Upper lobe of left lung (tissue), 4 donors: ENCODE results near the gene ZMPSTE24.

Experiments used
- CTCF ChIP-seq, 6 experiments: fragments of 450-650 bp in 4 of 6; fragments of 200-600 bp in 2 of 6; sonication (generic) in 2 of 6; IDR thresholded peaks; one replicate each; pipeline ENCODE4 v1.5.1; 2016 to 2019; ENCODE audit warnings: antibody characterized with exemption in 6 of 6
- POLR2AphosphoS5 ChIP-seq, 2 donors: sonication (generic); formaldehyde crosslinking; IDR thresholded peaks; one replicate each; pipeline ENCODE4 v1.5.1; 2017; ENCODE audit warnings: antibody characterized with exemption in 2 of 2

DNA sequence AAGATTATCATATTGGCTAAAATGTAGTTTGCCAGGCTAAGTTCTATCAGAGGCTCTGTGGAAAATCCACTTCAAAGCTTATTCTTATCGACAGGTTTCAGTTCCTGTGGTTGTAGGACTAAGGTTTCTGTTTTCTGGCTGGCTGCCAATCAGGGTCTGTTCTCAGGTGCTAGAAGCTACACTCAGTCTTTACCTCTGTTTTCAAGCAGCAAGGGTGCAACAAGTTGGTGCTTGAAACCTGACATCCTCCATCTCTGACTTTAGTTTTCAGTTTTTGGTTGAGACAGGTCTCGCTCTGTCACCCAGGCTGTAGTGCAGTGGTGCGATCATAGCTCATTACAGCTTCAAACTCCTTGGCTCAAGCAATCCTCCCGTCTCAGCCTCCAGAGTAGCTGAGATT lies 25.6 kb upstream of the ZMPSTE24 start:
- TF ChIP-seq CTCF (IDR thresholded peaks at IDR 0.05) (no peak), POLR2AphosphoS5 (IDR thresholded peaks at IDR 0.05) (no peak)
